WTC11 (cell line): ENCODE data around the gene CEP85L.

Experiments
- JUN ChIP-seq: sonication (generic); formaldehyde crosslinking; IDR thresholded peaks from 2 replicates; pipeline ENCODE4 v1.8.0; 2023; ENCODE audit warnings: mild to moderate bottlenecking, missing genetic modification reagents
- NFATC4 ChIP-seq: fragments of 250-450 bp; sonication (Bioruptor Pico); IDR thresholded peaks from 2 replicates; pipeline ENCODE4 v1.9.0; 2021; ENCODE audit warnings: mild to moderate bottlenecking
- ZNF232 ChIP-seq: sonication (generic); formaldehyde crosslinking; IDR thresholded peaks from 2 replicates; pipeline ENCODE4 v1.8.0; 2022; ENCODE audit warnings: mild to moderate bottlenecking, missing genetic modification reagents
- TF ChIP-seq, protein P1 (sequence below): sonication (generic); formaldehyde crosslinking; IDR thresholded peaks from 2 replicates; pipeline ENCODE4 v1.8.0; 2022; ENCODE audit warnings: mild to moderate bottlenecking, missing genetic modification reagents
- TF ChIP-seq, protein P2 (sequence below): sonication (generic); formaldehyde crosslinking; IDR thresholded peaks from 2 replicates; pipeline ENCODE4 v1.8.0; 2022; ENCODE audit warnings: missing genetic modification reagents
- TF ChIP-seq, protein P3 (sequence below): fragments of 200-600 bp; IDR thresholded peaks from 2 replicates; pipeline ENCODE4 v1.8.0; 2022; ENCODE audit warnings: antibody characterized with exemption
- TF ChIP-seq, protein P4 (sequence below): sonication (generic); formaldehyde crosslinking; conservative IDR thresholded peaks from 2 replicates; pipeline ENCODE4 v1.8.1; 2022; ENCODE audit warnings: mild to moderate bottlenecking, missing genetic modification reagents

DNA sequence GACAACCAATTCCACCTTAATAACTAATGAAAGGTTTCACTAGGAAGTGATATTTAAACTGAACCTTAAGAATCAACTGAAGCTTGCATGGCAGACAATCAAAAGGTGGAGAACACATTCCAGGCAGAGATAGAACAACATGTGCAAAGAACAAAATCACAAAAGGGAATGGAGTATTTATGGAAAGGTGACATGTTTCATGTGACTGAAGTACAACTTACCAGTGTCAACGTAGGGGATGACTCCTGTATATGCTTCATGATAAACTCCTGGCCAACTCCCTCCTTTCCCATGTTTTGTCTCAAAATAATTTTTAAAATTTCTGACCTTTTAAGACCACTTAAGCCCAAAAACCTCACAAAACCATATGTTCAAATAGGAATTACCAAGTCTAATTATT is 96.7 kb downstream of the CEP85L start:
- TF ChIP-seq, protein P1, sequence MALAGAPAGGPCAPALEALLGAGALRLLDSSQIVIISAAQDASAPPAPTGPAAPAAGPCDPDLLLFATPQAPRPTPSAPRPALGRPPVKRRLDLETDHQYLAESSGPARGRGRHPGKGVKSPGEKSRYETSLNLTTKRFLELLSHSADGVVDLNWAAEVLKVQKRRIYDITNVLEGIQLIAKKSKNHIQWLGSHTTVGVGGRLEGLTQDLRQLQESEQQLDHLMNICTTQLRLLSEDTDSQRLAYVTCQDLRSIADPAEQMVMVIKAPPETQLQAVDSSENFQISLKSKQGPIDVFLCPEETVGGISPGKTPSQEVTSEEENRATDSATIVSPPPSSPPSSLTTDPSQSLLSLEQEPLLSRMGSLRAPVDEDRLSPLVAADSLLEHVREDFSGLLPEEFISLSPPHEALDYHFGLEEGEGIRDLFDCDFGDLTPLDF = no peak
- TF ChIP-seq NFATC4 (CRISPR knock-in tag) (no peak), ZNF232 (no peak), JUN (no peak)
- TF ChIP-seq, protein P2, sequence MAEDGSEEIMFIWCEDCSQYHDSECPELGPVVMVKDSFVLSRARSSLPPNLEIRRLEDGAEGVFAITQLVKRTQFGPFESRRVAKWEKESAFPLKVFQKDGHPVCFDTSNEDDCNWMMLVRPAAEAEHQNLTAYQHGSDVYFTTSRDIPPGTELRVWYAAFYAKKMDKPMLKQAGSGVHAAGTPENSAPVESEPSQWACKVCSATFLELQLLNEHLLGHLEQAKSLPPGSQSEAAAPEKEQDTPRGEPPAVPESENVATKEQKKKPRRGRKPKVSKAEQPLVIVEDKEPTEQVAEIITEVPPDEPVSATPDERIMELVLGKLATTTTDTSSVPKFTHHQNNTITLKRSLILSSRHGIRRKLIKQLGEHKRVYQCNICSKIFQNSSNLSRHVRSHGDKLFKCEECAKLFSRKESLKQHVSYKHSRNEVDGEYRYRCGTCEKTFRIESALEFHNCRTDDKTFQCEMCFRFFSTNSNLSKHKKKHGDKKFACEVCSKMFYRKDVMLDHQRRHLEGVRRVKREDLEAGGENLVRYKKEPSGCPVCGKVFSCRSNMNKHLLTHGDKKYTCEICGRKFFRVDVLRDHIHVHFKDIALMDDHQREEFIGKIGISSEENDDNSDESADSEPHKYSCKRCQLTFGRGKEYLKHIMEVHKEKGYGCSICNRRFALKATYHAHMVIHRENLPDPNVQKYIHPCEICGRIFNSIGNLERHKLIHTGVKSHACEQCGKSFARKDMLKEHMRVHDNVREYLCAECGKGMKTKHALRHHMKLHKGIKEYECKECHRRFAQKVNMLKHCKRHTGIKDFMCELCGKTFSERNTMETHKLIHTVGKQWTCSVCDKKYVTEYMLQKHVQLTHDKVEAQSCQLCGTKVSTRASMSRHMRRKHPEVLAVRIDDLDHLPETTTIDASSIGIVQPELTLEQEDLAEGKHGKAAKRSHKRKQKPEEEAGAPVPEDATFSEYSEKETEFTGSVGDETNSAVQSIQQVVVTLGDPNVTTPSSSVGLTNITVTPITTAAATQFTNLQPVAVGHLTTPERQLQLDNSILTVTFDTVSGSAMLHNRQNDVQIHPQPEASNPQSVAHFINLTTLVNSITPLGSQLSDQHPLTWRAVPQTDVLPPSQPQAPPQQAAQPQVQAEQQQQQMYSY (CRISPR knock-in tag) = no peak
- TF ChIP-seq, protein P3, sequence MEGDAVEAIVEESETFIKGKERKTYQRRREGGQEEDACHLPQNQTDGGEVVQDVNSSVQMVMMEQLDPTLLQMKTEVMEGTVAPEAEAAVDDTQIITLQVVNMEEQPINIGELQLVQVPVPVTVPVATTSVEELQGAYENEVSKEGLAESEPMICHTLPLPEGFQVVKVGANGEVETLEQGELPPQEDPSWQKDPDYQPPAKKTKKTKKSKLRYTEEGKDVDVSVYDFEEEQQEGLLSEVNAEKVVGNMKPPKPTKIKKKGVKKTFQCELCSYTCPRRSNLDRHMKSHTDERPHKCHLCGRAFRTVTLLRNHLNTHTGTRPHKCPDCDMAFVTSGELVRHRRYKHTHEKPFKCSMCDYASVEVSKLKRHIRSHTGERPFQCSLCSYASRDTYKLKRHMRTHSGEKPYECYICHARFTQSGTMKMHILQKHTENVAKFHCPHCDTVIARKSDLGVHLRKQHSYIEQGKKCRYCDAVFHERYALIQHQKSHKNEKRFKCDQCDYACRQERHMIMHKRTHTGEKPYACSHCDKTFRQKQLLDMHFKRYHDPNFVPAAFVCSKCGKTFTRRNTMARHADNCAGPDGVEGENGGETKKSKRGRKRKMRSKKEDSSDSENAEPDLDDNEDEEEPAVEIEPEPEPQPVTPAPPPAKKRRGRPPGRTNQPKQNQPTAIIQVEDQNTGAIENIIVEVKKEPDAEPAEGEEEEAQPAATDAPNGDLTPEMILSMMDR = no peak
- TF ChIP-seq, protein P4, sequence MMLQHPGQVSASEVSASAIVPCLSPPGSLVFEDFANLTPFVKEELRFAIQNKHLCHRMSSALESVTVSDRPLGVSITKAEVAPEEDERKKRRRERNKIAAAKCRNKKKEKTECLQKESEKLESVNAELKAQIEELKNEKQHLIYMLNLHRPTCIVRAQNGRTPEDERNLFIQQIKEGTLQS (CRISPR knock-in tag) = no peak
